Nucleus accumbens (tissue), 56 donors: ENCODE results near the gene NSFL1C.
A peak's percentile ranks its signal among the peaks of the same experiment; 100 is the strongest.

Source experiments
- DNase-seq, 56 donors: peaks; one replicate each; lab custom pipeline; 2025; lab: John Stamatoyannopoulos, UW

NSFL1C gene

GRCh38 chr20:1394686-1395085, 72.0 kb downstream of the NSFL1C start:
- no peak for DNase-seq

GRCh38 chr20:1393507-1393882, 73.2 kb downstream of the NSFL1C start:
- no peak for DNase-seq

GRCh38 chr20:1392693-1393506, 73.7 kb downstream of the NSFL1C start, which contains the start of gene FKBP1A:
TSS of gene FKBP1A (minus strand) at chr20:1393054. CDS start at chr20:1392998, 56 bp downstream.
- DNase-seq = peak in 54 of 56 donors; percentile 44 to 92 (median 81)

GRCh38 chr20:1392443-1392692, 74.3 kb downstream of the NSFL1C start:
- no peak for DNase-seq
